Endometrium (tissue), 2 donors: ENCODE data around the gene GSN.
"Not testable (repeated sequence)": the region's sequence is repeated elsewhere in the genome, so short reads cannot be mapped to it uniquely, and the experiment has no call there.

ENCODE experiments used
- FAIRE-seq: peaks from 2 replicates; lab custom pipeline; 2012; peaks lifted over from hg19 to GRCh38; lab: Jason Lieb, UNC
- donor health status: control.
- donor health status: control.

GSN gene

DNA sequence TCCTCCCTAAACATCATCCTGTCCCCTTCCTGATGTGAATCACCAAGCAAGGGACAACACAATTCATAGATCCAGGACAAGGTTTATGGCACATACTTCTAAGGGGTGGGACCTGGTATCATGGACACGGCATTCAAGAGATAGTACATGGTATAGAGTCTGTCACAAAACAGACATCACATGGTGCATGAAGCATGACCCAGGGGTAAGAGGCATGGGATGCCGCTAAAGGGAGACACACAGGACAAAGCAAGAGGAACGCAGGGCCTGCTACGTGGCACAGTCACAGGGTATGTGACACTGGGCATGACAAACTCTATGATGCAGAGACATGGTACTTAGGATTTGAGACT is 20.7 kb downstream of the GSN start:
- no peak for FAIRE-seq

GRCh38 chr9:121289026-121289771 is 21.2 kb downstream of the GSN start:
- FAIRE-seq: no peak

GRCh38 chr9:121289772-121290370 is 21.9 kb downstream of the GSN start:
- FAIRE-seq: no peak

GRCh38 chr9:121291536-121291935 is 23.6 kb downstream of the GSN start:
- not testable (repeated sequence) for FAIRE-seq

DNA sequence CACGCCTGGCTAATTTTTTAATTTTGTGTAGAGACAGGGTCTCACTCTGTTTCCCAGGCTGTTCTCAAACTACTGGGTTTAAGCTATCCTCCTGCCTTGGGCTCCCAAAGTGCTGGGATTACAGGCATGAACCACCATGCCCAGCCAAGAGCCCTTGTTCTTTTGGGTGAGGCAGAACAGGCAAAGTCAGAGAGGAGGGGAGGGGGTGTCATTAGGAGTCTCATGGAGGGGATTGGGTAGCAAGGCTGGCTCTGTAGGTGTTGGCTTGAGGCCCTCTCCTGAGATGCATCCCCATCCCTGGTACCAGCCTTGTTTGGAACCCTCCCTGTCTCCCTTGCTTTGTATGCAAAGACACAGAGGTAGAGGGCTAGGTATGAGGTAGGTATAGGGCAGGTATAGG is 24.1 kb downstream of the GSN start:
- no peak for FAIRE-seq

GRCh38 chr9:121292801-121293241 is 24.9 kb downstream of the GSN start:
- no peak for FAIRE-seq

DNA sequence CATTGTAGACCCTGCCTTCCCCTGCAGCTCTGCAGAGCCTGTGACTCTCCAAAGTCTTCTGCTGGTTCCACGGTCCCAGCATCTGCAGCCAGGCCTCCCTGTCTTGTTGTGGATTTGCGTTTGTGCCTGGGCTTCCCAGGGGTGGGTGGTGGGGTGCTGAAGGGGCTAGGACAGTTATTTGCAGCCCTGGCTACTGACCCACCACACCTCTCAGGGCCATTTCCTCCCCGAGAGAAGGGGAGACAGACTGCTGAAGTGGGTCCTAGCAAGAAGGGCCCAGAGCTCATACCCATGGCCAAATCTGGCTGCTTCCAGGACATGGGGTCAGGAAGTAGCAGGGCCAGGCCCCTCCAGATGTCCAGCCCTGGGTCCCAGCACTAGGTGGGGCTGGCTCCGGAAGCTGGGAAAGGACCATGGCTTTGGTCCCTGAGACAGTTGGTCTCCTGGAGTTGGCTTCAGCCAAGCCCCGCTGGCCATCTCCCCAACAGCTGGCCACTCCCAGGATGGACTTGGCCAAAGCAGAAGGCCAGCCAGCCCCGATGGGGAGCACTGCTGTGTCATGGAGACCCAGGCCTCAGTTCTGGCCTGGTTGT is 26.3 kb downstream of the GSN start:
- FAIRE-seq: no peak

DNA sequence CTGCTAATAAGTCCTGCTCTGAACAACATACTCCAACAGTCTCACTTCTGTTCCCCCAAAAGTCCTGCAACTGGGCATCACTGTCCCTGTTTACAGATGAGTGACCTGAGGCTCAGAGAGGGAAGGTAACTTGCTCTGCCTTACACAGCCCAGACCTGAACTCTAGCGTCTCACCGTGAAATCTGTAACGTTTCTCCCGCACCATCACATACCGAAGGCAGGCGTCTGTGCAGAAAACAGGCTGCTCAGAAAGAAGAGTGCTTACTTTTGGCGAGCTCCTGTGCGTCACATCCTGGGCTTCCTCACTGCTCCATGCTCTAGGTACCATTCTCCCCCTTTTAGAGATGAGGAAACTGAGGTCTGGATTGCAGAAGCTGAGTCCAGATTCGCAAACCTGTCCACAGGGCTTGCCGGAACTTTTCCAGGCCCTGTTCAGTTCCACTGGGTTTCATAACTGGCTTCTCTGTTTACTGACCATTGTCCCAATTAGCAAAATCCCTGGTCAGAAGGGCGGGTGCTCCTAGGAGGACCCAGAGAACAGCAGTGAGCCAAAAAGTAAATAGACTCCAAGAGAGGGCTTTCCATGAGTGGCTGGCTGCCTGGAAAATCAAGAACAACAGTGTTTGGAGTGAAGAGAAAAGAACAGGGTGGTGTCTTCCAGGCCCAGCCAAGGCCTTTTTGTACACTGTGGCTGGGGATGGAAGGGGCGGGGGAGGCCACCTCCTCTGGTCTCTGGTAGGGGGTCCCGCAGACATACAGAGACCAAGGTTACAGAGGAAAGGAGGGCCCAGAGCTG is 27.1 kb downstream of the GSN start:
- FAIRE-seq: no peak

DNA sequence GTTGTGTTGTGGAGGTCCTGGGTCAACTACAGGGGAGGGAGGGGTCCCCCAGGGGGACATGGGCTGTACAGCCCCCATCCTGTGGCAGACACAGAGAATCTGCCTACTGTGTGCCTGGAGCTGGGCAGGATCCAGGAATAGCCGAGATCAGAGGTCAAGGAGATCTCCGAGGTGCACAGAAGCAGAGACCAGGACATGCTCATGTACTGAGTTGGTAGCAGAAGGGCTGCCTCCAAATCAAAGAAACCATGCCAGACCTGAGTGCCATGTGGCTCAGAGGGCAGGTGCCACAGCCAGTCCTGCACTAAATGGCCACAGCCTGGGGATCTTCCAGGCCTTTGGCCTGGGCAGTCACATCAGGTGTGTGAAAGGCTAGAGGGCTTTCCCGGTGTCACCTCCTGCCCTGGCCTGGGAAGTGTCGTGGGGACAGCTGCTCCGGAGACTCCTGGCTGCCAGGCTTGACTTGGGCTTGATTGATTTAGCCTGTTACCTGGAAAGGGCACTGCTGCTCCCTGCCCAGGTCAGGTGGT is 27.8 kb downstream of the GSN start:
- FAIRE-seq: no peak

- FAIRE-seq: no peak
Measured at GRCh38 chr9:121296213-121297127, 28.5 kb downstream of the GSN start.

- FAIRE-seq: no peak
Measured at GRCh38 chr9:121297389-121297788, 29.4 kb downstream of the GSN start.

- no peak for FAIRE-seq
Measured at GRCh38 chr9:121298016-121298538, 30.1 kb downstream of the GSN start.

DNA sequence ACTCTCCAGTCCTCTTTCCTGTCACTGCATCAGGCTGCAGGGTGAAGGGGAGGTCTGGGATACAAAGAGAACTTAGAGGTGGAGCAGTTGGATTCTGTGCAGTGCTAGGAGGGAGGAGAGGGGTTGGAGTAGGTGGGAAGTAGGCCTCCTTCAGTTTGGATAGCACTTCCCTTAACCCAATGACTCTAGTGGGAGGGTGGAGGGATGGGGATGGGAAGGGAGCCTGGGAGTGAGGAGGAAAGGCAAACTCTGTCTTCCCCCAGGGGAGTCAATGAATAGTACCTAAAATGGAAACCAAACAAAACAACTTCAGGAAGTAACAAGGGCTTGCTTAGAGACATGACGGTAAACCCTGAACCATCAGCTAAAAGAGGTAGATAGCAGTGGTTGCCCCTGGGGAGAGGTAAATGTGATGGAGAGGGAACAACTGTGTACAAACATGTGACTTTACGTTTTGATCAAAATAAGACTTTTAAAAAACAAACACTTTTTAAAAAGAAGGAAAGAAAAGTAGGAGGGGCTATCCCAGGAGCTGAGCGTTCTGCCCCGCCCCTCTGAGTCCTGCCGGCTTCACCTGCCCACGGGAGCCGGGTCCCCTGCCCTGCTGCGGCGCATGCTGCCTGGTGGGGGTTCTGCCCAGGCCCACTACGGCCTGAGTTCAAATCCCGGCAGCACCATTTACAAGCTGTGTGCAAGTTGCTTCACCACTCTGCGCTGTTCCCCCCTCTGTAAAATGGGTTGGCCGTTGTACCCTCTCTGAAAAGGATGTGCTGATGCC is 30.9 kb downstream of the GSN start:
- FAIRE-seq: no peak

DNA sequence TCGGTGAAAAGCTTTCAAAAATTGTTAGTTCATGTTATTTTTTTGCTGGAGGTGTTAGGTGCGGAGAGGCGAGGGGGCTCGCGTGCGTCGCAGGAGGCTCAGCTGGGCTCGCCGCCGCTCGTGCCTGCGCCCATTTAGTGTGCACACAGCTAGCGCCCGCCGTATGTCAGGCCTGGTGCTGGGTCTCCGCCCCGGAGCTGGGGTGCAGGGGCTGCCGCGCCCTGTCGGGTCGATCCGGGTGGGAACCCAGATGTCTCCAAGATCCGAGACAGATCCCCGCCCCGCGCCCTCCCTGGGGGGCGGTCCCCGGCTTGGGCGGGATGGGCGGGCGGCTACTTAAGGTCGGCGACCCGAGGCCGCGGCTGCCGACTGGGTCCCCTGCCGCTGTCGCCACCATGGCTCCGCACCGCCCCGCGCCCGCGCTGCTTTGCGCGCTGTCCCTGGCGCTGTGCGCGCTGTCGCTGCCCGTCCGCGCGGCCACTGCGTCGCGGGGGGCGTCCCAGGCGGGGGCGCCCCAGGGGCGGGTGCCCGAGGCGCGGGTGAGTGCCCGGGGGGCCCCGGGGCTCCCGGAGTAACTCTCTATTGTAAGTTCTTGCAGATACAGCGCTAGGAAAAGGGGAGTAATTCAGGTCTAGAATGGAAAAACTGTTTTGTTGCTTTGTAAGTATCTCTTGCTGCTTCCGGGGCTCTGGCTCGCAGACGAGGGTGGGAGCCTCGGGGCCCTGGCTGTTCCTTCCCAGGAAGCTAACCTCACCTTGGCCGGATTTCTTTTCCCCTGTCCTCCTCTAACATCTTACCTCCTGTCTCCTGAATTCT is 31.7 kb downstream of the GSN start:
- no peak for FAIRE-seq

GRCh38 chr9:121300283-121301119 is 32.5 kb downstream of the GSN start:
- no peak for FAIRE-seq

- no peak for FAIRE-seq
Measured at GRCh38 chr9:121301881-121302286, 33.9 kb downstream of the GSN start.

GRCh38 chr9:121302341-121302740 is 34.4 kb downstream of the GSN start:
- no peak for FAIRE-seq

- FAIRE-seq: no peak
Measured at GRCh38 chr9:121302786-121303185, 34.8 kb downstream of the GSN start.
